Mononuclear cell (primary cell): Measurements from ENCODE around the gene GCSAM. TPM values are rescaled to one million over a fixed set of nuclear protein-coding genes. Genes with fewer than 3 reads are reported as not detected.
A peak's percentile ranks its signal among the peaks of the same experiment; 100 is the strongest.

Experiments
- H3K27me3 ChIP-seq: 2 replicates; pipeline ENCODE4 v1.6.0; 2011; ENCODE audit warnings: low read length, control low read depth; ENCODE audit not compliant: insufficient read depth
- H3K4me1 ChIP-seq: 2 replicates; pipeline ENCODE4 v1.5.1; 2011; ENCODE audit warnings: mild to moderate bottlenecking, low read length, control low read depth; ENCODE audit not compliant: insufficient read depth
- H3K4me3 ChIP-seq: 2 replicates; pipeline ENCODE4 v1.5.1; 2011; ENCODE audit warnings: mild to moderate bottlenecking, low read length, moderate library complexity
- H3K9me3 ChIP-seq: 2 replicates; pipeline ENCODE4 v1.5.1; 2011; ENCODE audit warnings: low read depth, mild to moderate bottlenecking, control low read depth, low read length
- total RNA-seq: library from RNA; depleted of rRNA; stranded (reverse); fragments of >200 nt; gene quantifications from one replicate; pipeline ENCODE4 v1.2.3, GENCODE V29; 2012

The GCSAM gene
- total RNA-seq, 1 donor, result 6.4 TPM

- Histone ChIP-seq H3K9me3 (no peaks in the 10 kb centered on the region), H3K4me1 (peaks cover 46% of the 10 kb centered on the region), H3K27me3 (no peaks in the 10 kb centered on the region), H3K4me3 (no peak overlapping the region)
Observed at GRCh38 chr3:112134335-112135124, 1.5 kb upstream of the GCSAM start.

- H3K4me1 ChIP-seq, result peaks cover 54% of the 10 kb centered on the region
- H3K9me3 ChIP-seq, result no peaks in the 10 kb centered on the region
- no peaks in the 10 kb centered on the region for H3K27me3 ChIP-seq
- H3K4me3 ChIP-seq, result no peak overlapping the region
Observed at GRCh38 chr3:112133626-112134334, 732 bp upstream of the GCSAM start.

- H3K27me3 ChIP-seq, result no peaks in the 10 kb centered on the region
- H3K9me3 ChIP-seq, result no peaks in the 10 kb centered on the region
- H3K4me3 ChIP-seq, result peak overlapping the region; percentile 15
- H3K4me1 ChIP-seq, result peaks cover 65% of the 10 kb centered on the region
Observed at GRCh38 chr3:112132554-112132953, 494 bp downstream of the GCSAM start.

- no peaks in the 10 kb centered on the region for H3K27me3 ChIP-seq
- peaks cover 69% of the 10 kb centered on the region for H3K4me1 ChIP-seq
- H3K9me3 ChIP-seq, result no peaks in the 10 kb centered on the region
- H3K4me3 ChIP-seq, result no peak overlapping the region
Observed at GRCh38 chr3:112132088-112132487, 960 bp downstream of the GCSAM start.

GRCh38 chr3:112131111-112131510, 1.9 kb downstream of the GCSAM start:
- H3K27me3 ChIP-seq, result no peaks in the 10 kb centered on the region

GRCh38 chr3:112130638-112130993, 2.4 kb downstream of the GCSAM start:
- Histone ChIP-seq H3K9me3 (no peaks in the 10 kb centered on the region), H3K4me3 (no peak overlapping the region), H3K27me3 (no peaks in the 10 kb centered on the region), H3K4me1 (peaks cover 76% of the 10 kb centered on the region)

More at GRCh38 chr3:112131111-112131510, 1.9 kb downstream of the GCSAM start:
- Histone ChIP-seq H3K4me1 (peaks cover 71% of the 10 kb centered on the region), H3K4me3 (no peak overlapping the region), H3K9me3 (no peaks in the 10 kb centered on the region)

- H3K9me3 ChIP-seq, result no peaks in the 10 kb centered on the region
- no peaks in the 10 kb centered on the region for H3K27me3 ChIP-seq
- no peak overlapping the region for H3K4me3 ChIP-seq
- peaks cover 81% of the 10 kb centered on the region for H3K4me1 ChIP-seq
Observed at GRCh38 chr3:112129925-112130637, 3.0 kb downstream of the GCSAM start.

GRCh38 chr3:112128843-112129727, 4.0 kb downstream of the GCSAM start:
- H3K4me3 ChIP-seq, result no peak overlapping the region
- peaks cover 79% of the 10 kb centered on the region for H3K4me1 ChIP-seq
- no peaks in the 10 kb centered on the region for H3K9me3 ChIP-seq
- no peaks in the 10 kb centered on the region for H3K27me3 ChIP-seq

GRCh38 chr3:112127522-112128494, 5.2 kb downstream of the GCSAM start:
- Histone ChIP-seq H3K4me3 (no peak overlapping the region), H3K4me1 (peaks cover 72% of the 10 kb centered on the region), H3K27me3 (no peaks in the 10 kb centered on the region), H3K9me3 (no peaks in the 10 kb centered on the region)

GRCh38 chr3:112126511-112126911, 6.5 kb downstream of the GCSAM start:
- peaks cover 67% of the 10 kb centered on the region for H3K4me1 ChIP-seq
- H3K9me3 ChIP-seq, result no peaks in the 10 kb centered on the region
- H3K27me3 ChIP-seq, result no peaks in the 10 kb centered on the region
- no peak overlapping the region for H3K4me3 ChIP-seq

- Histone ChIP-seq H3K9me3 (no peaks in the 10 kb centered on the region), H3K4me1 (peaks cover 65% of the 10 kb centered on the region), H3K4me3 (no peak overlapping the region), H3K27me3 (no peaks in the 10 kb centered on the region)
Observed at GRCh38 chr3:112124907-112125607, 8.0 kb downstream of the GCSAM start.

- Histone ChIP-seq H3K27me3 (no peaks in the 10 kb centered on the region), H3K9me3 (no peaks in the 10 kb centered on the region), H3K4me1 (peaks cover 66% of the 10 kb centered on the region), H3K4me3 (no peak overlapping the region)
Observed at GRCh38 chr3:112123548-112123947, 9.5 kb downstream of the GCSAM start.

GRCh38 chr3:112122870-112123269, 10.2 kb downstream of the GCSAM start:
- no peaks in the 10 kb centered on the region for H3K9me3 ChIP-seq
- H3K4me1 ChIP-seq, result peaks cover 65% of the 10 kb centered on the region
- no peak overlapping the region for H3K4me3 ChIP-seq
- H3K27me3 ChIP-seq, result no peaks in the 10 kb centered on the region
